GM23338 (cell line): Measurements from ENCODE around the gene VAPA. TPM values are rescaled to one million over a fixed set of nuclear protein-coding genes. Genes with fewer than 3 reads are reported as not detected.

ENCODE experiments used
- ATAC-seq: fragments of 200-7000 bp; cut with Tn5 transposase; 3 replicates; pipeline ENCODE4 v1.9.1; 2020
- DNase-seq: peaks from one replicate; pipeline ENCODE4 v3.0.0-alpha.2; 2015; ENCODE audit warnings: low spot score
- H2AFZ ChIP-seq: fragments of 200-600 bp; sonication (generic); 2 replicates; pipeline ENCODE4 v1.8.0; 2016; ENCODE audit warnings: antibody characterized with exemption, mild to moderate bottlenecking, moderate library complexity
- H3F3A ChIP-seq: fragments of 200-600 bp; sonication (generic); replicated peaks from 2 replicates; pipeline ENCODE4 v1.8.0; 2017; ENCODE audit warnings: antibody characterized with exemption, mixed run types, low read depth
- H3K27ac ChIP-seq: fragments of 200-600 bp; sonication (generic); 2 replicates; pipeline ENCODE4 v1.6.1; 2016; ENCODE audit warnings: low read depth
- H3K27me3 ChIP-seq: fragments of 200-600 bp; sonication (generic); 2 replicates; pipeline ENCODE4 v1.8.0; 2016; ENCODE audit warnings: mild to moderate bottlenecking, mixed run types, moderate library complexity; ENCODE audit not compliant: insufficient read depth
- H3K36me3 ChIP-seq: fragments of 200-600 bp; sonication (generic); 2 replicates; pipeline ENCODE4 v1.8.0; 2016; ENCODE audit warnings: mild to moderate bottlenecking; ENCODE audit not compliant: insufficient read depth
- H3K4me1 ChIP-seq: fragments of 200-600 bp; sonication (generic); 2 replicates; pipeline ENCODE4 v1.8.0; 2016; ENCODE audit warnings: mild to moderate bottlenecking, moderate library complexity; ENCODE audit not compliant: insufficient read depth
- H3K4me2 ChIP-seq: fragments of 200-600 bp; sonication (generic); 2 replicates; pipeline ENCODE4 v1.7.1; 2017; ENCODE audit warnings: mixed run types
- H3K4me3 ChIP-seq: fragments of 200-600 bp; sonication (generic); 2 replicates; pipeline ENCODE4 v1.6.1; 2016; ENCODE audit warnings: mixed run types
- H3K79me2 ChIP-seq: fragments of 200-600 bp; sonication (generic); replicated peaks from 2 replicates; pipeline ENCODE4 v1.8.0; 2017; ENCODE audit warnings: mild to moderate bottlenecking; ENCODE audit not compliant: insufficient read depth
- H3K9me2 ChIP-seq: fragments of 200-600 bp; sonication (generic); 2 replicates; pipeline ENCODE4 v1.8.0; 2017; ENCODE audit not compliant: insufficient read depth
- H4K20me1 ChIP-seq: fragments of 200-600 bp; sonication (generic); replicated peaks from 2 replicates; pipeline ENCODE4 v1.8.0; 2017; ENCODE audit warnings: mild to moderate bottlenecking; ENCODE audit not compliant: insufficient read depth
- H3K27ac Mint-ChIP-seq: 2 replicates; pipeline ENCODE4 v1.8.0; 2020; ENCODE audit warnings: inconsistent platforms, mild to moderate bottlenecking, moderate library complexity, mixed read lengths
- H3K27me3 Mint-ChIP-seq: 3 replicates; pipeline ENCODE4 v1.8.0; 2022; ENCODE audit warnings: low read depth, mild to moderate bottlenecking, moderate library complexity, mixed read lengths, inconsistent platforms; ENCODE audit not compliant: insufficient read depth, poor library complexity
- H3K36me3 Mint-ChIP-seq: 3 replicates; pipeline ENCODE4 v1.8.0; 2021; ENCODE audit warnings: low read depth, mild to moderate bottlenecking, inconsistent platforms, moderate library complexity, mixed read lengths
- H3K4me1 Mint-ChIP-seq: 3 replicates; pipeline ENCODE4 v1.8.0; 2020; ENCODE audit warnings: mild to moderate bottlenecking, inconsistent platforms, mixed read lengths
- H3K4me3 Mint-ChIP-seq: 3 replicates; pipeline ENCODE4 v1.8.0; 2021; ENCODE audit warnings: moderate library complexity, mild to moderate bottlenecking, inconsistent platforms, mixed read lengths
- H3K9me3 Mint-ChIP-seq: 3 replicates; pipeline ENCODE4 v1.8.0; 2020; ENCODE audit warnings: moderate library complexity, mild to moderate bottlenecking, inconsistent platforms, mixed read lengths
- CREB1 ChIP-seq: fragments of 250-450 bp; sonication (Bioruptor Pico); IDR thresholded peaks from 2 replicates; pipeline ENCODE4 v1.5.0; 2020; ENCODE audit warnings: low read depth, mild to moderate bottlenecking, moderate library complexity
- EZH2 ChIP-seq: fragments of 200-600 bp; sonication (generic); IDR thresholded peaks from one replicate; pipeline ENCODE4 v1.8.0; 2017; ENCODE audit warnings: antibody characterized with exemption, mild to moderate bottlenecking, low read depth; ENCODE audit not compliant: unreplicated experiment
- EZH2phosphoT487 ChIP-seq: fragments of 200-600 bp; sonication (generic); IDR thresholded peaks from one replicate; pipeline ENCODE4 v1.8.1; 2018; ENCODE audit warnings: antibody characterized with exemption; ENCODE audit not compliant: unreplicated experiment
- JUNB ChIP-seq: IDR thresholded peaks from one replicate; pipeline ENCODE4 v1.6.1; 2016; ENCODE audit warnings: antibody characterized with exemption; ENCODE audit not compliant: unreplicated experiment
- NANOG ChIP-seq: IDR thresholded peaks from 2 replicates; pipeline ENCODE4 v1.6.1; 2016; ENCODE audit warnings: antibody characterized with exemption, borderline replicate concordance
- POLR2AphosphoS5 ChIP-seq: IDR thresholded peaks from 2 replicates; pipeline ENCODE4 v1.6.1; 2016; ENCODE audit warnings: antibody characterized with exemption, low read depth
- STAT1 ChIP-seq: IDR thresholded peaks from one replicate; pipeline ENCODE4 v1.6.1; 2016; ENCODE audit warnings: antibody characterized with exemption; ENCODE audit not compliant: unreplicated experiment
- ZNF114 ChIP-seq: fragments of 250-450 bp; sonication (Bioruptor Pico); IDR thresholded peaks from 2 replicates; pipeline ENCODE4 v1.5.0; 2020; ENCODE audit warnings: mild to moderate bottlenecking, moderate library complexity
- ZNF331 ChIP-seq: fragments of 250-450 bp; sonication (Bioruptor Pico); IDR thresholded peaks from 2 replicates; pipeline ENCODE4 v1.5.0; 2020; ENCODE audit warnings: low read depth, mild to moderate bottlenecking, moderate library complexity
- polyA plus RNA-seq: library from polyadenylated mRNA; unstranded; fragments of >200 nt; fragmentation: Nextera tagmentation; extraction: Ambion mirVana; gene quantifications from 2 replicates; pipeline ENCODE4 v1.2.1, GENCODE V29; 2016
- total RNA-seq: library from RNA; depleted of rRNA; stranded (reverse); fragments of >200 nt; shearing (Covaris generic); gene quantifications from 2 replicates; pipeline ENCODE4 v1.2.3, GENCODE V29; 2014
- TF ChIP-seq, protein P1 (sequence below), 2 experiments: fragments of 200-600 bp in 1 of 2; sonication (generic) in 1 of 2; conservative IDR thresholded peaks; 2 replicates each; pipeline versions ENCODE4 v1.5.1 to v1.6.1; 2016 to 2017; ENCODE audit warnings: antibody characterized with exemption in 2 of 2, low read depth in 2 of 2, mild to moderate bottlenecking in 2 of 2, moderate library complexity in 1 of 2
- TF ChIP-seq, protein P2 (sequence below): IDR thresholded peaks from 2 replicates; pipeline ENCODE4 v1.6.1; 2016; ENCODE audit warnings: antibody characterized with exemption
- TF ChIP-seq, protein P3 (sequence below): IDR thresholded peaks from one replicate; pipeline ENCODE4 v1.6.1; 2018; ENCODE audit warnings: antibody characterized with exemption; ENCODE audit not compliant: unreplicated experiment
- TF ChIP-seq, protein P4 (sequence below): fragments of 250-450 bp; sonication (Bioruptor Pico); IDR thresholded peaks from 2 replicates; pipeline ENCODE4 v1.5.0; 2020; ENCODE audit warnings: mild to moderate bottlenecking, moderate library complexity

Gene VAPA
- total and polyA plus RNA-seq, 2 experiments from 2014 or later = 162 to 178 TPM

DNA sequence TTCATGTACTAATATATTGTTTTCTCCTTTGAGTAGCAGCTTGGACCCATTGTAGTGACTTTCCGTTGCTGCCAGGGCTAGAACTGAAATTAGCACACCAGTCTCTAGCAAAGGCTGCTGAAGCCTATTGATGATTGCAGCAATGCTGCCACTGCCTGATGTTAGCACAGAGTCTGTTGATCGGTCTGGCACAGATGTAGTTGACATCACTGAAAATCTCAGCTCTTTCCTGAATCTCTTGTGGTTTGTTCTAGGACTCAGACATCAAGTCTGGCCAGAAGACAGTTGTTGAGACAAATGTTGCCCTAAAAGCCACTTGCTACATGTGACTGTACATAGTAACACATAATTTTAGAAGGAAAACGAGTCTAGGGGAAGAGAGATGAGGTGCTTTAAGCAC, 47.2 kb downstream of the VAPA start:
- Histone ChIP-seq H3K9me2 (no peaks in the 10 kb centered on the region), H4K20me1 (no peaks in the 10 kb centered on the region; the same call in 1 of the 2 replicates), H3K79me2 (no peaks in the 10 kb centered on the region), H2AFZ (no peak overlapping the region), H3K4me1 (peaks cover 15% of the 10 kb centered on the region), H3F3A (no peaks in the 10 kb centered on the region), H3K27me3 (no peaks in the 10 kb centered on the region), H3K4me2 (no peak overlapping the region), H3K27ac (no peak overlapping the region), H3K4me3 (no peak overlapping the region), H3K36me3 (no peaks in the 10 kb centered on the region)
- H3K9me3 Mint-ChIP-seq = no peaks in the 10 kb centered on the region
- ATAC-seq (peak; percentile 63), DNase-seq (no peak)
- peaks cover 26% of the 10 kb centered on the region for H3K4me1 Mint-ChIP-seq
- H3K27me3 Mint-ChIP-seq = no peaks in the 10 kb centered on the region
- H3K36me3 Mint-ChIP-seq = no peaks in the 10 kb centered on the region
- H3K27ac Mint-ChIP-seq = no peak overlapping the region
- no peak overlapping the region for H3K4me3 Mint-ChIP-seq
- TF ChIP-seq ZNF331 (CRISPR knock-in tag) (no peak), EZH2phosphoT487 (no peak), POLR2AphosphoS5 (no peak), NANOG (no peak), ZNF114 (CRISPR knock-in tag) (no peak), STAT1 (no peak), CREB1 (no peak), EZH2 (no peak), JUNB (no peak)
- TF ChIP-seq, protein P1, sequence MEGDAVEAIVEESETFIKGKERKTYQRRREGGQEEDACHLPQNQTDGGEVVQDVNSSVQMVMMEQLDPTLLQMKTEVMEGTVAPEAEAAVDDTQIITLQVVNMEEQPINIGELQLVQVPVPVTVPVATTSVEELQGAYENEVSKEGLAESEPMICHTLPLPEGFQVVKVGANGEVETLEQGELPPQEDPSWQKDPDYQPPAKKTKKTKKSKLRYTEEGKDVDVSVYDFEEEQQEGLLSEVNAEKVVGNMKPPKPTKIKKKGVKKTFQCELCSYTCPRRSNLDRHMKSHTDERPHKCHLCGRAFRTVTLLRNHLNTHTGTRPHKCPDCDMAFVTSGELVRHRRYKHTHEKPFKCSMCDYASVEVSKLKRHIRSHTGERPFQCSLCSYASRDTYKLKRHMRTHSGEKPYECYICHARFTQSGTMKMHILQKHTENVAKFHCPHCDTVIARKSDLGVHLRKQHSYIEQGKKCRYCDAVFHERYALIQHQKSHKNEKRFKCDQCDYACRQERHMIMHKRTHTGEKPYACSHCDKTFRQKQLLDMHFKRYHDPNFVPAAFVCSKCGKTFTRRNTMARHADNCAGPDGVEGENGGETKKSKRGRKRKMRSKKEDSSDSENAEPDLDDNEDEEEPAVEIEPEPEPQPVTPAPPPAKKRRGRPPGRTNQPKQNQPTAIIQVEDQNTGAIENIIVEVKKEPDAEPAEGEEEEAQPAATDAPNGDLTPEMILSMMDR (conservative IDR thresholded peaks at IDR 0.05; ENCODE audit: low read depth in 2 of 2) = no peak
- TF ChIP-seq, protein P2, sequence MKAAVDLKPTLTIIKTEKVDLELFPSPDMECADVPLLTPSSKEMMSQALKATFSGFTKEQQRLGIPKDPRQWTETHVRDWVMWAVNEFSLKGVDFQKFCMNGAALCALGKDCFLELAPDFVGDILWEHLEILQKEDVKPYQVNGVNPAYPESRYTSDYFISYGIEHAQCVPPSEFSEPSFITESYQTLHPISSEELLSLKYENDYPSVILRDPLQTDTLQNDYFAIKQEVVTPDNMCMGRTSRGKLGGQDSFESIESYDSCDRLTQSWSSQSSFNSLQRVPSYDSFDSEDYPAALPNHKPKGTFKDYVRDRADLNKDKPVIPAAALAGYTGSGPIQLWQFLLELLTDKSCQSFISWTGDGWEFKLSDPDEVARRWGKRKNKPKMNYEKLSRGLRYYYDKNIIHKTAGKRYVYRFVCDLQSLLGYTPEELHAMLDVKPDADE = no peak
- TF ChIP-seq, protein P3, sequence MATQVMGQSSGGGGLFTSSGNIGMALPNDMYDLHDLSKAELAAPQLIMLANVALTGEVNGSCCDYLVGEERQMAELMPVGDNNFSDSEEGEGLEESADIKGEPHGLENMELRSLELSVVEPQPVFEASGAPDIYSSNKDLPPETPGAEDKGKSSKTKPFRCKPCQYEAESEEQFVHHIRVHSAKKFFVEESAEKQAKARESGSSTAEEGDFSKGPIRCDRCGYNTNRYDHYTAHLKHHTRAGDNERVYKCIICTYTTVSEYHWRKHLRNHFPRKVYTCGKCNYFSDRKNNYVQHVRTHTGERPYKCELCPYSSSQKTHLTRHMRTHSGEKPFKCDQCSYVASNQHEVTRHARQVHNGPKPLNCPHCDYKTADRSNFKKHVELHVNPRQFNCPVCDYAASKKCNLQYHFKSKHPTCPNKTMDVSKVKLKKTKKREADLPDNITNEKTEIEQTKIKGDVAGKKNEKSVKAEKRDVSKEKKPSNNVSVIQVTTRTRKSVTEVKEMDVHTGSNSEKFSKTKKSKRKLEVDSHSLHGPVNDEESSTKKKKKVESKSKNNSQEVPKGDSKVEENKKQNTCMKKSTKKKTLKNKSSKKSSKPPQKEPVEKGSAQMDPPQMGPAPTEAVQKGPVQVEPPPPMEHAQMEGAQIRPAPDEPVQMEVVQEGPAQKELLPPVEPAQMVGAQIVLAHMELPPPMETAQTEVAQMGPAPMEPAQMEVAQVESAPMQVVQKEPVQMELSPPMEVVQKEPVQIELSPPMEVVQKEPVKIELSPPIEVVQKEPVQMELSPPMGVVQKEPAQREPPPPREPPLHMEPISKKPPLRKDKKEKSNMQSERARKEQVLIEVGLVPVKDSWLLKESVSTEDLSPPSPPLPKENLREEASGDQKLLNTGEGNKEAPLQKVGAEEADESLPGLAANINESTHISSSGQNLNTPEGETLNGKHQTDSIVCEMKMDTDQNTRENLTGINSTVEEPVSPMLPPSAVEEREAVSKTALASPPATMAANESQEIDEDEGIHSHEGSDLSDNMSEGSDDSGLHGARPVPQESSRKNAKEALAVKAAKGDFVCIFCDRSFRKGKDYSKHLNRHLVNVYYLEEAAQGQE = no peak
- TF ChIP-seq, protein P4, sequence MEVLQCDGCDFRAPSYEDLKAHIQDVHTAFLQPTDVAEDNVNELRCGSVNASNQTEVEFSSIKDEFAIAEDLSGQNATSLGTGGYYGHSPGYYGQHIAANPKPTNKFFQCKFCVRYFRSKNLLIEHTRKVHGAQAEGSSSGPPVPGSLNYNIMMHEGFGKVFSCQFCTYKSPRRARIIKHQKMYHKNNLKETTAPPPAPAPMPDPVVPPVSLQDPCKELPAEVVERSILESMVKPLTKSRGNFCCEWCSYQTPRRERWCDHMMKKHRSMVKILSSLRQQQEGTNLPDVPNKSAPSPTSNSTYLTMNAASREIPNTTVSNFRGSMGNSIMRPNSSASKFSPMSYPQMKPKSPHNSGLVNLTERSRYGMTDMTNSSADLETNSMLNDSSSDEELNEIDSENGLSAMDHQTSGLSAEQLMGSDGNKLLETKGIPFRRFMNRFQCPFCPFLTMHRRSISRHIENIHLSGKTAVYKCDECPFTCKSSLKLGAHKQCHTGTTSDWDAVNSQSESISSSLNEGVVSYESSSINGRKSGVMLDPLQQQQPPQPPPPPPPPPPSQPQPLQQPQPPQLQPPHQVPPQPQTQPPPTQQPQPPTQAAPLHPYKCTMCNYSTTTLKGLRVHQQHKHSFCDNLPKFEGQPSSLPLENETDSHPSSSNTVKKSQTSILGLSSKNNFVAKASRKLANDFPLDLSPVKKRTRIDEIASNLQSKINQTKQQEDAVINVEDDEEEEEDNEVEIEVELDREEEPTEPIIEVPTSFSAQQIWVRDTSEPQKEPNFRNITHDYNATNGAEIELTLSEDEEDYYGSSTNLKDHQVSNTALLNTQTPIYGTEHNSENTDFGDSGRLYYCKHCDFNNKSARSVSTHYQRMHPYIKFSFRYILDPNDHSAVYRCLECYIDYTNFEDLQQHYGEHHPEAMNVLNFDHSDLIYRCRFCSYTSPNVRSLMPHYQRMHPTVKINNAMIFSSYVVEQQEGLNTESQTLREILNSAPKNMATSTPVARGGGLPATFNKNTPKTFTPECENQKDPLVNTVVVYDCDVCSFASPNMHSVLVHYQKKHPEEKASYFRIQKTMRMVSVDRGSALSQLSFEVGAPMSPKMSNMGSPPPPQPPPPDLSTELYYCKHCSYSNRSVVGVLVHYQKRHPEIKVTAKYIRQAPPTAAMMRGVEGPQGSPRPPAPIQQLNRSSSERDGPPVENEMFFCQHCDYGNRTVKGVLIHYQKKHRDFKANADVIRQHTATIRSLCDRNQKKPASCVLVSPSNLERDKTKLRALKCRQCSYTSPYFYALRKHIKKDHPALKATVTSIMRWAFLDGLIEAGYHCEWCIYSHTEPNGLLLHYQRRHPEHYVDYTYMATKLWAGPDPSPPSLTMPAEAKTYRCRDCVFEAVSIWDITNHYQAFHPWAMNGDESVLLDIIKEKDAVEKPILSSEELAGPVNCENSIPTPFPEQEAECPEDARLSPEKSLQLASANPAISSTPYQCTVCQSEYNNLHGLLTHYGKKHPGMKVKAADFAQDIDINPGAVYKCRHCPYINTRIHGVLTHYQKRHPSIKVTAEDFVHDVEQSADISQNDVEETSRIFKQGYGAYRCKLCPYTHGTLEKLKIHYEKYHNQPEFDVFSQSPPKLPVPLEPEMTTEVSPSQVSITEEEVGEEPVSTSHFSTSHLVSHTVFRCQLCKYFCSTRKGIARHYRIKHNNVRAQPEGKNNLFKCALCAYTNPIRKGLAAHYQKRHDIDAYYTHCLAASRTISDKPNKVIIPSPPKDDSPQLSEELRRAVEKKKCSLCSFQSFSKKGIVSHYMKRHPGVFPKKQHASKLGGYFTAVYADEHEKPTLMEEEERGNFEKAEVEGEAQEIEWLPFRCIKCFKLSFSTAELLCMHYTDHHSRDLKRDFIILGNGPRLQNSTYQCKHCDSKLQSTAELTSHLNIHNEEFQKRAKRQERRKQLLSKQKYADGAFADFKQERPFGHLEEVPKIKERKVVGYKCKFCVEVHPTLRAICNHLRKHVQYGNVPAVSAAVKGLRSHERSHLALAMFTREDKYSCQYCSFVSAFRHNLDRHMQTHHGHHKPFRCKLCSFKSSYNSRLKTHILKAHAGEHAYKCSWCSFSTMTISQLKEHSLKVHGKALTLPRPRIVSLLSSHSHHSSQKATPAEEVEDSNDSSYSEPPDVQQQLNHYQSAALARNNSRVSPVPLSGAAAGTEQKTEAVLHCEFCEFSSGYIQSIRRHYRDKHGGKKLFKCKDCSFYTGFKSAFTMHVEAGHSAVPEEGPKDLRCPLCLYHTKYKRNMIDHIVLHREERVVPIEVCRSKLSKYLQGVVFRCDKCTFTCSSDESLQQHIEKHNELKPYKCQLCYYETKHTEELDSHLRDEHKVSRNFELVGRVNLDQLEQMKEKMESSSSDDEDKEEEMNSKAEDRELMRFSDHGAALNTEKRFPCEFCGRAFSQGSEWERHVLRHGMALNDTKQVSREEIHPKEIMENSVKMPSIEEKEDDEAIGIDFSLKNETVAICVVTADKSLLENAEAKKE (CRISPR knock-in tag) = no peak
